GM23338 (cell line): Measurements from ENCODE around the gene B3GNT9. TPM values are rescaled to one million over a fixed set of nuclear protein-coding genes. Genes with fewer than 3 reads are reported as not detected.

ENCODE experiments used
- ATAC-seq: fragments of 200-7000 bp; cut with Tn5 transposase; 3 replicates; pipeline ENCODE4 v1.9.1; 2020
- DNase-seq: peaks from one replicate; pipeline ENCODE4 v3.0.0-alpha.2; 2015; ENCODE audit warnings: low spot score
- H2AFZ ChIP-seq: fragments of 200-600 bp; sonication (generic); 2 replicates; pipeline ENCODE4 v1.8.0; 2016; ENCODE audit warnings: antibody characterized with exemption, mild to moderate bottlenecking, moderate library complexity
- H3F3A ChIP-seq: fragments of 200-600 bp; sonication (generic); replicated peaks from 2 replicates; pipeline ENCODE4 v1.8.0; 2017; ENCODE audit warnings: antibody characterized with exemption, mixed run types, low read depth
- H3K27ac ChIP-seq: fragments of 200-600 bp; sonication (generic); 2 replicates; pipeline ENCODE4 v1.6.1; 2016; ENCODE audit warnings: low read depth
- H3K27me3 ChIP-seq: fragments of 200-600 bp; sonication (generic); 2 replicates; pipeline ENCODE4 v1.8.0; 2016; ENCODE audit warnings: mild to moderate bottlenecking, mixed run types, moderate library complexity; ENCODE audit not compliant: insufficient read depth
- H3K36me3 ChIP-seq: fragments of 200-600 bp; sonication (generic); 2 replicates; pipeline ENCODE4 v1.8.0; 2016; ENCODE audit warnings: mild to moderate bottlenecking; ENCODE audit not compliant: insufficient read depth
- H3K4me1 ChIP-seq: fragments of 200-600 bp; sonication (generic); 2 replicates; pipeline ENCODE4 v1.8.0; 2016; ENCODE audit warnings: mild to moderate bottlenecking, moderate library complexity; ENCODE audit not compliant: insufficient read depth
- H3K4me2 ChIP-seq: fragments of 200-600 bp; sonication (generic); 2 replicates; pipeline ENCODE4 v1.7.1; 2017; ENCODE audit warnings: mixed run types
- H3K4me3 ChIP-seq: fragments of 200-600 bp; sonication (generic); 2 replicates; pipeline ENCODE4 v1.6.1; 2016; ENCODE audit warnings: mixed run types
- H3K79me2 ChIP-seq: fragments of 200-600 bp; sonication (generic); replicated peaks from 2 replicates; pipeline ENCODE4 v1.8.0; 2017; ENCODE audit warnings: mild to moderate bottlenecking; ENCODE audit not compliant: insufficient read depth
- H3K9me2 ChIP-seq: fragments of 200-600 bp; sonication (generic); 2 replicates; pipeline ENCODE4 v1.8.0; 2017; ENCODE audit not compliant: insufficient read depth
- H4K20me1 ChIP-seq: fragments of 200-600 bp; sonication (generic); replicated peaks from 2 replicates; pipeline ENCODE4 v1.8.0; 2017; ENCODE audit warnings: mild to moderate bottlenecking; ENCODE audit not compliant: insufficient read depth
- H3K27ac Mint-ChIP-seq: 2 replicates; pipeline ENCODE4 v1.8.0; 2020; ENCODE audit warnings: inconsistent platforms, mild to moderate bottlenecking, moderate library complexity, mixed read lengths
- H3K27me3 Mint-ChIP-seq: 3 replicates; pipeline ENCODE4 v1.8.0; 2022; ENCODE audit warnings: low read depth, mild to moderate bottlenecking, moderate library complexity, mixed read lengths, inconsistent platforms; ENCODE audit not compliant: insufficient read depth, poor library complexity
- H3K36me3 Mint-ChIP-seq: 3 replicates; pipeline ENCODE4 v1.8.0; 2021; ENCODE audit warnings: low read depth, mild to moderate bottlenecking, inconsistent platforms, moderate library complexity, mixed read lengths
- H3K4me1 Mint-ChIP-seq: 3 replicates; pipeline ENCODE4 v1.8.0; 2020; ENCODE audit warnings: mild to moderate bottlenecking, inconsistent platforms, mixed read lengths
- H3K4me3 Mint-ChIP-seq: 3 replicates; pipeline ENCODE4 v1.8.0; 2021; ENCODE audit warnings: moderate library complexity, mild to moderate bottlenecking, inconsistent platforms, mixed read lengths
- H3K9me3 Mint-ChIP-seq: 3 replicates; pipeline ENCODE4 v1.8.0; 2020; ENCODE audit warnings: moderate library complexity, mild to moderate bottlenecking, inconsistent platforms, mixed read lengths
- CTCF ChIP-seq, 2 experiments: fragments of 200-600 bp in 1 of 2; sonication (generic) in 1 of 2; conservative IDR thresholded peaks; 2 replicates each; pipeline versions ENCODE4 v1.5.1 to v1.6.1; 2016 to 2017; ENCODE audit warnings: antibody characterized with exemption in 2 of 2, low read depth in 2 of 2, mild to moderate bottlenecking in 2 of 2, moderate library complexity in 1 of 2
- ETS1 ChIP-seq: IDR thresholded peaks from 2 replicates; pipeline ENCODE4 v1.6.1; 2016; ENCODE audit warnings: antibody characterized with exemption
- EZH2phosphoT487 ChIP-seq: fragments of 200-600 bp; sonication (generic); IDR thresholded peaks from one replicate; pipeline ENCODE4 v1.8.1; 2018; ENCODE audit warnings: antibody characterized with exemption; ENCODE audit not compliant: unreplicated experiment
- JUNB ChIP-seq: IDR thresholded peaks from one replicate; pipeline ENCODE4 v1.6.1; 2016; ENCODE audit warnings: antibody characterized with exemption; ENCODE audit not compliant: unreplicated experiment
- REST ChIP-seq: IDR thresholded peaks from one replicate; pipeline ENCODE4 v1.6.1; 2018; ENCODE audit warnings: antibody characterized with exemption; ENCODE audit not compliant: unreplicated experiment
- STAT1 ChIP-seq: IDR thresholded peaks from one replicate; pipeline ENCODE4 v1.6.1; 2016; ENCODE audit warnings: antibody characterized with exemption; ENCODE audit not compliant: unreplicated experiment
- ZNF114 ChIP-seq: fragments of 250-450 bp; sonication (Bioruptor Pico); IDR thresholded peaks from 2 replicates; pipeline ENCODE4 v1.5.0; 2020; ENCODE audit warnings: mild to moderate bottlenecking, moderate library complexity
- ZNF331 ChIP-seq: fragments of 250-450 bp; sonication (Bioruptor Pico); IDR thresholded peaks from 2 replicates; pipeline ENCODE4 v1.5.0; 2020; ENCODE audit warnings: low read depth, mild to moderate bottlenecking, moderate library complexity
- ZNF462 ChIP-seq: fragments of 250-450 bp; sonication (Bioruptor Pico); IDR thresholded peaks from 2 replicates; pipeline ENCODE4 v1.5.0; 2020; ENCODE audit warnings: mild to moderate bottlenecking, moderate library complexity
- polyA plus RNA-seq: library from polyadenylated mRNA; unstranded; fragments of >200 nt; fragmentation: Nextera tagmentation; extraction: Ambion mirVana; gene quantifications from 2 replicates; pipeline ENCODE4 v1.2.1, GENCODE V29; 2016
- total RNA-seq: library from RNA; depleted of rRNA; stranded (reverse); fragments of >200 nt; shearing (Covaris generic); gene quantifications from 2 replicates; pipeline ENCODE4 v1.2.3, GENCODE V29; 2014

B3GNT9 gene
- total and polyA plus RNA-seq, 2 experiments from 2014 or later: 0.99 to 7.0 TPM

GRCh38 chr16:67148221-67148620 is 2.6 kb downstream of the B3GNT9 start:
- no peak overlapping the region for H3K4me3 ChIP-seq
- no peak overlapping the region for H2AFZ ChIP-seq
- no peak for TF ChIP-seq JUNB
- TF ChIP-seq ZNF462 (CRISPR knock-in tag): no peak
- no peak for TF ChIP-seq CTCF (conservative IDR thresholded peaks at IDR 0.05; ENCODE audit: low read depth in 2 of 2)
- no peak for TF ChIP-seq ETS1
- no peak for TF ChIP-seq ZNF114 (CRISPR knock-in tag)
- TF ChIP-seq ZNF331 (CRISPR knock-in tag): no peak
- no peak for TF ChIP-seq STAT1
- TF ChIP-seq REST: no peak
- TF ChIP-seq EZH2phosphoT487: no peak
- no peaks in the 10 kb centered on the region for H3K9me2 ChIP-seq
- H3K27ac ChIP-seq: no peak overlapping the region
- H3K36me3 ChIP-seq: no peaks in the 10 kb centered on the region
- Mint-ChIP-seq H3K27me3 (peaks cover 33% of the 10 kb centered on the region), H3K9me3 (no peaks in the 10 kb centered on the region), H3K27ac (no peak overlapping the region), H3K4me1 (peaks cover 10% of the 10 kb centered on the region; the same call in 2 of the 3 replicates), H3K36me3 (peaks cover 29% of the 10 kb centered on the region), H3K4me3 (no peak overlapping the region)
- peaks cover 6% of the 10 kb centered on the region; the same call in 1 of the 2 replicates for H3K4me1 ChIP-seq
- DNase-seq: no peak
- H3K79me2 ChIP-seq: no peaks in the 10 kb centered on the region
- ATAC-seq: no peak
- no peak overlapping the region for H3K4me2 ChIP-seq
- H4K20me1 ChIP-seq: no peaks in the 10 kb centered on the region; the same call in 1 of the 2 replicates
- 0 out of 2 replicates have a peak, but pooled peaks cover 7% of the 10 kb centered on the region for H3F3A ChIP-seq
- H3K27me3 ChIP-seq: peaks cover 52% of the 10 kb centered on the region
